ENCODE results near the gene SEMA4D. TPM values are rescaled to one million over a fixed set of nuclear protein-coding genes. Genes with fewer than 3 reads are reported as not detected.

SEMA4D gene
- total RNA-seq, 1 donor from 2014 or later = 46.2 TPM

DNA sequence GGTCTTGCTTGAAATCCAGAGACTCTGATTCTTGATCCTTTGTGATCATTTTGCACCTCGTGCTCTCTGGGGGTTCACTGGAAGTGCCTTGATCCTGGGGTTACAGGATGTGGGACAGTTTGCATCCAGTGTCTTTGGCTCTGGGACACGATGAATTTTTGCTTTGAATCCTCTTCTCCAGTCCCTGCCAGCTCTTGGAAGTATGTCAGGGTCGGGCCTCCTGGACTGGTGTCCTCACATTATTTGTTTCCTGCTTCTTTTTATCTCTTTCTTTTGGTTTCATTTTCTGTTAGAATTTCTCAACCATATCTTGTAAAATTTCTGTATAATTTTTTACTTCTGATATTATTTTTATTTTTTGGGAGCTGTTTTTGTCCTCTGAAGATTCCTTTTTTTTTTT is 145.5 kb downstream of the SEMA4D start:
- H3K4me3 ChIP-seq = no peak overlapping the region
- TF ChIP-seq, protein P1, sequence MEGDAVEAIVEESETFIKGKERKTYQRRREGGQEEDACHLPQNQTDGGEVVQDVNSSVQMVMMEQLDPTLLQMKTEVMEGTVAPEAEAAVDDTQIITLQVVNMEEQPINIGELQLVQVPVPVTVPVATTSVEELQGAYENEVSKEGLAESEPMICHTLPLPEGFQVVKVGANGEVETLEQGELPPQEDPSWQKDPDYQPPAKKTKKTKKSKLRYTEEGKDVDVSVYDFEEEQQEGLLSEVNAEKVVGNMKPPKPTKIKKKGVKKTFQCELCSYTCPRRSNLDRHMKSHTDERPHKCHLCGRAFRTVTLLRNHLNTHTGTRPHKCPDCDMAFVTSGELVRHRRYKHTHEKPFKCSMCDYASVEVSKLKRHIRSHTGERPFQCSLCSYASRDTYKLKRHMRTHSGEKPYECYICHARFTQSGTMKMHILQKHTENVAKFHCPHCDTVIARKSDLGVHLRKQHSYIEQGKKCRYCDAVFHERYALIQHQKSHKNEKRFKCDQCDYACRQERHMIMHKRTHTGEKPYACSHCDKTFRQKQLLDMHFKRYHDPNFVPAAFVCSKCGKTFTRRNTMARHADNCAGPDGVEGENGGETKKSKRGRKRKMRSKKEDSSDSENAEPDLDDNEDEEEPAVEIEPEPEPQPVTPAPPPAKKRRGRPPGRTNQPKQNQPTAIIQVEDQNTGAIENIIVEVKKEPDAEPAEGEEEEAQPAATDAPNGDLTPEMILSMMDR (IDR thresholded peaks at IDR 0.05) = no peak
- H3K36me3 ChIP-seq = peaks cover 100% of the 10 kb centered on the region
- no peak overlapping the region for H3K27ac ChIP-seq
- no peaks in the 10 kb centered on the region for H3K27me3 ChIP-seq
- no peak for DNase-seq
- no peaks in the 10 kb centered on the region for H3K9me3 ChIP-seq
- intact Hi-C loops (cut with DNase I) = no loop called here
- H3K4me1 ChIP-seq = no peaks in the 10 kb centered on the region
- no peak for ATAC-seq

DNA sequence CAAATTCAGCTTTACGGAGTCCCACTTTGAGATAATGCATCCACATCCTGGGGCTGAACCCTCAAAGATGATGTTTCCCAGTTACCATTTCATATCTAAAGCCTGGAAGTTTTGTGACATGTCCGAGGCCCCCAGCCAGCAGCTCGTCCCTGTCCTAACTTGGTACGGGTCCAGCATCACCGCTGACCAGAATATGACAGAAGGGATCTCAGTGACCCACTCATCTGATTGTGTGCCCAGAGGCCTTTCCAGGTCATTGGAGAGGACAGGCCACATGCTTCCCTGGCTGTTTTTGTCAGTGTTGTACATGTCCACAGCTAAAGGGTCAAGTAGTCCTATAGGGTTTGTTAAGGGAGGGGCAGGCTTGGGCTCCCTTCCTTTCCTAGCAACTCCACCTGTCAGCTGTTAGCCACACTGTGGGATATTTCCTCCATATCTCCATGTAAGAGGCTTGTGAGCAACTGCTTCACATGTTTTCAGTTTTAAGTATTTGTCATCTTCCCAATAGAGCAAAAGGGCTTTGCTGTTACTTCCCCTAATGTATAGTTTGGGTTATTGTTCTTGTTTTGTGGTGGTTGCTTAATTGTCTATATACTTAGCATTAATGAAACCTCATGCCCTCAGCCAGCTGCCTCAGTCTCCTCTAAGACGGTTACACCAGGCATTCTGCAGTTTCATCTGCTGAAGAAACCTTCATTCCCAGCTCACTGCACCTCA is 146.2 kb downstream of the SEMA4D start:
- no peaks in the 10 kb centered on the region for H3K4me1 ChIP-seq
- ATAC-seq (no peak), DNase-seq (no peak)
- H3K27me3 ChIP-seq = no peaks in the 10 kb centered on the region
- TF ChIP-seq, protein P1 (IDR thresholded peaks at IDR 0.05) = no peak
- peaks cover 100% of the 10 kb centered on the region for H3K36me3 ChIP-seq
- no peak overlapping the region for H3K27ac ChIP-seq
- no peak overlapping the region for H3K4me3 ChIP-seq
- intact Hi-C loops (cut with DNase I) = no loop called here
- H3K9me3 ChIP-seq = no peaks in the 10 kb centered on the region

DNA sequence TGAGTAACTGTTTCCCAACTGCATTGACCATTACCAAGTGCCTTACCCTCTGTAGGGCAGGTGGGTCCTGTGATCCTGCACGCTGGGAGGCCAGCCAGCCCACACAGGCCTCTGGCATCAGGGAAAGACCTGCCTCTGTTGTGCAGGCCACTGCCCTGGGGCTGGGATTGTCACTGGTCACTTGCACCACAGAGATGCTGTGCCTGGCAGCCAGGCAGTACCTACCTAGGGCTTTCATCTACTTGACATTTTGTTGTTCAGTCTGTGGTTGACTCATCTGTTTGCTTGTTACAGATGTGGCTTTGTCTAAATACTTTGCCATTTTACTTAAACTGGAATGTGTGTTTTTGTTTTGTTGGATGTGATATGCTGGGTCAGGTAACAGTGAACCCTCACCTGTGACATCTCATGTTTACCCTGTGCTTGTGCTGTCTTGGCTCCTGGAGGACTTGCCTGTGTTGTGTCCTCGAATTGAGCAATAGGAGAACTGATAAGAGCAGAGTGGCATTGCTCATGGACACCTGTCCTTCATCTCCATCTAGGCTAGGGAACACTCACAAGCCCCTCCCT is 146.8 kb downstream of the SEMA4D start:
- ATAC-seq = no peak
- intact Hi-C loops (cut with DNase I) = no loop called here
- H3K9me3 ChIP-seq = no peaks in the 10 kb centered on the region
- no peaks in the 10 kb centered on the region for H3K27me3 ChIP-seq
- TF ChIP-seq, protein P1 (IDR thresholded peaks at IDR 0.05) = no peak
- H3K36me3 ChIP-seq = peaks cover 99% of the 10 kb centered on the region
- H3K4me3 ChIP-seq = no peak overlapping the region
- no peak overlapping the region for H3K27ac ChIP-seq
- no peak for DNase-seq
- no peaks in the 10 kb centered on the region for H3K4me1 ChIP-seq

DNA sequence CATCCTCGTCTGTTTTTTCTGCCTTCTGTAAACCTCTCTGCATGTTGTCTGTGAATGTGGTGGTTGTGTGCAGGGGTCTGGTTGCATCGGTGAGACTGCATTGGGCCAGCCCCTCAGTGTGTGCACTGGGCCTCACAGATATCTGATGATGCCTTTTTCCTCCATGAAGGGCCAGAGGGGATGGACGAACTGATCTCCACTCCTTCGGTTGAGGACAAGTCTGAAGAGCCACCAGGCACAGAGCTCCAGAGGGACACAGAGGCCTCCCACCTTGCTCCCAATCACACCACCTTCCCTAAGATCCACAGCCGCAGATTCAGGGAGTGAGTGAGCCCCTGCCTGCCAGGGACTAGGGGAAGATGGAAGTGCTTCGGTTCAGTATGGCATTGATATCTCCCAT is 148.3 kb downstream of the SEMA4D start:
- TF ChIP-seq, protein P1 (IDR thresholded peaks at IDR 0.05) = no peak
- no peak for DNase-seq
- H3K4me3 ChIP-seq = no peak overlapping the region
- intact Hi-C loops (cut with DNase I) = no loop called here
- no peaks in the 10 kb centered on the region for H3K9me3 ChIP-seq
- H3K36me3 ChIP-seq = peaks cover 99% of the 10 kb centered on the region
- H3K27ac ChIP-seq = no peak overlapping the region
- no peaks in the 10 kb centered on the region for H3K4me1 ChIP-seq
- no peaks in the 10 kb centered on the region for H3K27me3 ChIP-seq
- no peak for ATAC-seq

DNA sequence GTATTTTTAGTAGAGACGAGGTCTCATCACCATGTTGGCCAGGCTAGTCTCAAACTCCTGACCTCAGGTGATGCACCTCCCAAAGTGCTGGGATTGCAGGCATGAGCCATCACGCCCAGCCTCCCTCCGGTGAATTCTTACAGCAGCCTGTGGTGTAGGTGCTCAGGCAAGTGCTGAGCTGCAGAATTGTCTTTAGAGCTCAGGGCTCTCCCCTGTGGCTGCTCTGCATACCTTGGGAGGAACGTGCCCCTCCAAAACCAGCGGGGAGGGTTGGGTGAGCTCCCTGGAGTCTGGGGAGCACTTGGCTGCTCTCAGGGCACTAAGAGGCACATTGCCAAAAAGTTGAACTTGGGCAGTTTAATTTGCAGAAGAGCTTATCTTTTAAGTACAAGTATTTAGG is 150.3 kb downstream of the SEMA4D start:
- H3K4me3 ChIP-seq = no peak overlapping the region
- no peaks in the 10 kb centered on the region for H3K27me3 ChIP-seq
- DNase-seq (no peak), ATAC-seq (no peak)
- intact Hi-C loops (cut with DNase I) = no loop called here
- peaks cover 97% of the 10 kb centered on the region for H3K36me3 ChIP-seq
- no peaks in the 10 kb centered on the region for H3K9me3 ChIP-seq
- H3K27ac ChIP-seq = no peak overlapping the region
- H3K4me1 ChIP-seq = no peaks in the 10 kb centered on the region
- TF ChIP-seq, protein P1 (IDR thresholded peaks at IDR 0.05) = no peak
